Heart left ventricle (tissue), 13 donors: Measurements from ENCODE around the gene RAP1GAP.

Experiments
- CTCF ChIP-seq, 12 donors: fragments of 200-600 bp; sonication (generic) in 4 of 12; IDR thresholded peaks; one replicate each; pipeline versions ENCODE4 v1.5.0 to v1.8.0; 2018 to 2022; ENCODE audit warnings: antibody characterized with exemption in 12 of 12, mild to moderate bottlenecking in 5 of 12
- POLR2A ChIP-seq, 2 donors: fragments of 450-650 bp; IDR thresholded peaks; one replicate each; pipeline ENCODE4 v1.6.1; 2017; ENCODE audit warnings: antibody characterized with exemption in 2 of 2, mild to moderate bottlenecking in 2 of 2, moderate library complexity in 2 of 2
- donor health status: ischemic (EF 13 %, LVEDD 7.1; RV severe dilation, severe dysfunction).
- donor health status: DM: no; HTN: yes; CAD: no.
- donor health status: DM: no; HTN: no; CAD: no.
- donor health status: ischemic (EF 25% LVEDD 6.9; RV normal size, moderate dysfunction).
- donor health status: ischemic (EF 25% LVEDD 5.7; RV mildly dilated, moderate dysfunction).
- donor health status: ischemic (EF 35%, LVEDD 5.7; RV mildly dilated, moderate dysfunction).
- donor health status: nonischemic (EF 11% LVEDD 7.7; RV severe dilation, severe dysfunction).
- donor health status: DM: yes; HTN: yes; CAD: no.
- donor health status: PGD.
- donor health status: ischemic (EF 29% LVEDD 5.4; RV normal size, mild dysfunction).
- donor health status: nonischemic (EF 23%, LVEDD 6.1; RV moderate dilation, normal function).

- no peak for TF ChIP-seq CTCF (IDR thresholded peaks at IDR 0.05)
- no peak for TF ChIP-seq POLR2A (IDR thresholded peaks at IDR 0.05)
Observed at GRCh38 chr1:21700094-21700493, 30.9 kb upstream of the RAP1GAP start.
